ENCODE results near the gene C2orf78.

C2orf78 gene

GRCh38 chr2:73822276-73822675 lies 38.3 kb downstream of the C2orf78 start:
- no peaks in the 10 kb centered on the region for H3K9me3 Mint-ChIP-seq
- no peak for DNase-seq
- H3K27ac Mint-ChIP-seq: no peak overlapping the region
- H3K27me3 Mint-ChIP-seq: peaks cover 2% of the 10 kb centered on the region
- H3K4me1 Mint-ChIP-seq: peaks cover 27% of the 10 kb centered on the region
- no peak overlapping the region for H3K4me3 Mint-ChIP-seq
- ATAC-seq: peak; percentile 44
- no peaks in the 10 kb centered on the region for H3K36me3 Mint-ChIP-seq (ENCODE audit: low read depth)

- Mint-ChIP-seq H3K9me3 (no peaks in the 10 kb centered on the region), H3K27ac (no peak overlapping the region)
Observed at GRCh38 chr2:73822991-73823390, 39.0 kb downstream of the C2orf78 start.

GRCh38 chr2:73823416-73823815 lies 39.4 kb downstream of the C2orf78 start:
- no peak overlapping the region for H3K4me3 Mint-ChIP-seq
- DNase-seq: no peak
- H3K9me3 Mint-ChIP-seq: no peaks in the 10 kb centered on the region
- peaks cover 2% of the 10 kb centered on the region for H3K27me3 Mint-ChIP-seq
- ATAC-seq: no peak
- no peak overlapping the region for H3K27ac Mint-ChIP-seq
- peaks cover 33% of the 10 kb centered on the region for H3K4me1 Mint-ChIP-seq
- no peaks in the 10 kb centered on the region for H3K36me3 Mint-ChIP-seq (ENCODE audit: low read depth)

More at GRCh38 chr2:73822991-73823390, 39.0 kb downstream of the C2orf78 start:
- no peaks in the 10 kb centered on the region for H3K36me3 Mint-ChIP-seq (ENCODE audit: low read depth)
- H3K4me1 Mint-ChIP-seq: peaks cover 33% of the 10 kb centered on the region
- no peak overlapping the region for H3K4me3 Mint-ChIP-seq
- peaks cover 2% of the 10 kb centered on the region for H3K27me3 Mint-ChIP-seq
- DNase-seq: no peak
- no peak for ATAC-seq

DNA sequence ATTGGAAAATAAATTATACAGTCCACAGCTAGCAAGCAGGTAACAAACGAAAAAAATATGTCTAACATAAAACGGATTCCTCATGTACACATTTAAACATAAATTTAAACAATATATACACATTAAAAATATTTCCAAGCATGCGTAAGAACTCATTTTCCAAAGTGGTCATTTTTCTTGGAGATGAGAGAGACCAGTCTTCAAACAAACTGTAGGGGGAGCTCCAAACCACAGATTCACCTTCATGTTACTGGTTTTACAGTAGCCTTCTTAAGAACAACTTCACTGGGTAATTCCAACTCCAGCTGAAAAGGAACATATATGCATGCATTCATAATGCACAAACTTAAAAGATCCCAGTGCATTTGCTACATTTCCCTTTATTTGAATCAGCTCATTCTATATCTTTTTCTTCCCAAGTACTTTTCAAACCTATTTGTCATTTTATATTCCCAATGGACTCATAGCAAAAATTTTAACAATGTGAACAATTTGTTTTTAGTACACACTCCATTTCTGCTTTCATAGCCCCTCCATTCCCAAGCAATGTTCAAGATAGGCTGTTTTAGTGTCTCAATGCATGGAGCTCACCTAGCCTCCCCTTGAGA lies 40.0 kb downstream of the C2orf78 start:
- no peak overlapping the region for H3K27ac Mint-ChIP-seq
- peaks cover 36% of the 10 kb centered on the region for H3K4me1 Mint-ChIP-seq
- DNase-seq (no peak), ATAC-seq (no peak)
- H3K4me3 Mint-ChIP-seq: no peak overlapping the region
- H3K9me3 Mint-ChIP-seq: no peaks in the 10 kb centered on the region
- peaks cover under 1% of the 10 kb centered on the region for H3K27me3 Mint-ChIP-seq
- H3K36me3 Mint-ChIP-seq (ENCODE audit: low read depth): no peaks in the 10 kb centered on the region

DNA sequence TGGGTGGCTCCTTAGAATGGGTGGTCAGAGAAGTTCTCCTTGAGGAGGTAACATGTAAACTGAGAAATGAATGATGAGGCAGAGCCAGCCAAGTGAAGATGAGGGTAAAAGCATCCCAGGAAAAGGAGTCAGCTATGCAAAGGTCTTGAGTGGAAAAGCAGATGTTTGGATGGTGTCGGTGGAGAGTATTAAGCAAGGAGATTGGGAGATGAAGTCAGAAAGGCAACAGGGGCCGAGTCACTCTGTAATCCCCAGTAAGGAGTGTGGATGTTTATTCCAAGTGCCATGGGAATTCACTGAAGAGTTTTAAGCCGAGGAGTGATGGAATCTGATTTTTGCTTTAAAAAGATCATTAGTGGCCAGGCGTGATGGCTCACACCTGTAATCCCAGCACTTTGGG lies 41.4 kb downstream of the C2orf78 start:
- no peak for ATAC-seq
- Mint-ChIP-seq H3K4me1 (peaks cover 48% of the 10 kb centered on the region), H3K27ac (no peak overlapping the region), H3K4me3 (no peak overlapping the region), H3K27me3 (no peaks in the 10 kb centered on the region), H3K9me3 (no peaks in the 10 kb centered on the region), H3K36me3 (ENCODE audit: low read depth) (peaks cover 5% of the 10 kb centered on the region)
- DNase-seq: no peak

DNA sequence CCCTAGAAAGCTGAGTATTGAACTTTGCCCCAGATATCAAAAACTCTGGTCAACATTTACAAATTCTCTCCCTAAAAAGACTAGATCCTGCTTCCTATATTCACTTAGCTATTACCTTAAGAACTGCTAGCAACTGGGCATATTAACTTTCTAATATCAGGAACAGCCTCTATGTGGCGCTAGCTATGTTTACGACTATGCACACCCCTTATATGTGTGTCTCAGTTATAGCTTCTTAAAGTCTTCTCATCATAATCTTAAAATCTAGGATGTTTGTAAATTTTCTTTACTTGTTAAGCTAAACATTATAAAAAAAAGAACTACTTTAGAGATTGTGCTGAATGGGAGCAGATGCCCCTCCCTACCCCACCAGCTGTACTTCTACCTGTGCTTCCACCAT lies 43.0 kb downstream of the C2orf78 start:
- no peaks in the 10 kb centered on the region for H3K27me3 Mint-ChIP-seq
- peaks cover 47% of the 10 kb centered on the region for H3K4me1 Mint-ChIP-seq
- DNase-seq (no peak), ATAC-seq (no peak)
- peaks cover 7% of the 10 kb centered on the region for H3K36me3 Mint-ChIP-seq (ENCODE audit: low read depth)
- H3K4me3 Mint-ChIP-seq: no peak overlapping the region
- no peak overlapping the region for H3K27ac Mint-ChIP-seq
- H3K9me3 Mint-ChIP-seq: no peaks in the 10 kb centered on the region

GRCh38 chr2:73827660-73828388 lies 43.8 kb downstream of the C2orf78 start:
- Mint-ChIP-seq H3K4me1 (peaks cover 47% of the 10 kb centered on the region), H3K9me3 (peaks cover 4% of the 10 kb centered on the region), H3K27ac (no peak overlapping the region), H3K4me3 (peak overlapping the region; percentile 91), H3K27me3 (no peaks in the 10 kb centered on the region), H3K36me3 (ENCODE audit: low read depth) (peaks cover 15% of the 10 kb centered on the region)
- DNase-seq (no peak), ATAC-seq (no peak)

DNA sequence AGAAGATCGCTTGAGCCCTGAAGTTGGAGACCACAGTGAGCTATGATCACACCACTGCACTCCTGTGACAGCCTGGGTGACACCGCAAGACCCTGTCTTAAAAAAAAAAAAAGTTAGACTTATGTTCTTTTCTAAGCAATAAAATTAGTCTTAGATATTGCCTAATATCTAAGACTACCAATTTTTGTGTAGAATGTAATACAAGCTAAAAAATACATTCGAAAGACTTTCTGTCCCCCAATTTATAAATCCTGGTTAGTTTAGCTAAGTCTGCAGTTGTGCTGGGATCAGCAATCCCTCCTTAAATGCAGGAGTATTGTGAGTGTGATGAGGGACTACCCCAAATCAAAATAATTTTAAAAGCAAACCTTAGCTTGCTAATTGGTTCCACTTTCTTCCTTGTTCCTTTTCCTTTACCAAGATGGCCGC lies 44.4 kb downstream of the C2orf78 start:
- H3K4me1 Mint-ChIP-seq: peaks cover 48% of the 10 kb centered on the region
- H3K36me3 Mint-ChIP-seq (ENCODE audit: low read depth): peaks cover 20% of the 10 kb centered on the region
- H3K27ac Mint-ChIP-seq: peak overlapping the region; percentile 97
- no peak for DNase-seq
- no peaks in the 10 kb centered on the region for H3K27me3 Mint-ChIP-seq
- peak overlapping the region; percentile 91 for H3K4me3 Mint-ChIP-seq
- ATAC-seq: no peak
- peaks cover 4% of the 10 kb centered on the region for H3K9me3 Mint-ChIP-seq

GRCh38 chr2:73828818-73829570 lies 45.0 kb downstream of the C2orf78 start, which contains the start of gene STAMBP:
STAMBP (plus strand) TSS chr2:73828961; CDS start chr2:73830857, 1,896 bp downstream.
- H3K4me1 Mint-ChIP-seq: peaks cover 49% of the 10 kb centered on the region
- peaks cover 24% of the 10 kb centered on the region for H3K36me3 Mint-ChIP-seq (ENCODE audit: low read depth)
- peak within 1 kb of the TSS; percentile 97 for H3K27ac Mint-ChIP-seq
- peak; percentile 63 for ATAC-seq
- H3K4me3 Mint-ChIP-seq: peak within 1 kb of the TSS; percentile 91
- H3K27me3 Mint-ChIP-seq: no peaks in the 10 kb centered on the region
- DNase-seq: peak; percentile 91
- peaks cover 4% of the 10 kb centered on the region for H3K9me3 Mint-ChIP-seq

DNA sequence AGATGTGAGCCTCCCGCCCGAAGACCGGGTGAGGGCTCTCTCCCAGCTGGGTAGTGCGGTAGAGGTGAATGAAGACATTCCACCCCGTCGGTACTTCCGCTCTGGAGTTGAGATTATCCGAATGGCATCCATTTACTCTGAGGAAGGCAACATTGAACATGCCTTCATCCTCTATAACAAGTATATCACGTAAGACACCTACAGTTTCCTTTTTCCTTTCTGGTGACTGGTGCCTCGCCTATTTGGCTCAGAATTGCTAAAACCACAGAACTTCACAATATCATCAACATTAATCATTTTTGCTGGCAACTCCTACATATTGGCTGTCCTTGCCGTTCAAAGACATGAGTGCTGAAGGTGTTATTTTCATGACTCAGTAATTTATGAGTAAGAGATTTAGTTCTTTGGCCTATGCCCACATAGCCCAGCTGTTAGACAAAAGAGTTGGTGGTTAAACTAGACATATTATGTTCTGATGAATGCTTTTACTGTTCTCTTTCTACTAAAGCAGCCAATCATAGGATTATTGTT lies 47.0 kb downstream of the C2orf78 start:
- DNase-seq (no peak), ATAC-seq (peak; percentile 88)
- peaks cover 4% of the 10 kb centered on the region for H3K9me3 Mint-ChIP-seq
- H3K27me3 Mint-ChIP-seq: no peaks in the 10 kb centered on the region
- H3K4me1 Mint-ChIP-seq: peaks cover 52% of the 10 kb centered on the region
- H3K4me3 Mint-ChIP-seq: peak overlapping the region; percentile 91
- peaks cover 34% of the 10 kb centered on the region for H3K36me3 Mint-ChIP-seq (ENCODE audit: low read depth)
- H3K27ac Mint-ChIP-seq: peak overlapping the region; percentile 97

DNA sequence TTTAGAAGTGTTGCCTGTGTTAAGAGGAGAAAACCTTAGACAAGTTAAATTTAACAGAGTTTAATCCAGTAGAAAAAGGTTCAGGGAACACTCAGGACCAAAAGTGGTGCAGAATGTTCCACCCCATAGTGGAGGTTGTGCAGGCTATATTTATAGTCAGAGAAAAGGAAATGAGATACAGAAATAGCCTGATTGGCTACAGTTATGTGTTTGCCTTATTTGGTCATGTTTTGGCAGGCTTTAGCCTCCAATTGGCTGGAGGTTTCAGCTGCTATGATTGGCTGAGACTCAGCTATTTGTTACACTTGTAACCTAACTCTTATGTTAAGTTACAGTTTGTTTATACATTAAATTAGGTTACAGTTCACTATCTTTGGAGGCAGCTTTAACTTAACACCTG lies 48.9 kb downstream of the C2orf78 start:
- H3K27ac Mint-ChIP-seq: peak overlapping the region; percentile 71
- H3K4me1 Mint-ChIP-seq: peaks cover 49% of the 10 kb centered on the region
- no peak for DNase-seq
- peaks cover 38% of the 10 kb centered on the region for H3K36me3 Mint-ChIP-seq (ENCODE audit: low read depth)
- H3K4me3 Mint-ChIP-seq: peak overlapping the region; percentile 6
- H3K9me3 Mint-ChIP-seq: peaks cover 4% of the 10 kb centered on the region
- H3K27me3 Mint-ChIP-seq: no peaks in the 10 kb centered on the region
- ATAC-seq: no peak

DNA sequence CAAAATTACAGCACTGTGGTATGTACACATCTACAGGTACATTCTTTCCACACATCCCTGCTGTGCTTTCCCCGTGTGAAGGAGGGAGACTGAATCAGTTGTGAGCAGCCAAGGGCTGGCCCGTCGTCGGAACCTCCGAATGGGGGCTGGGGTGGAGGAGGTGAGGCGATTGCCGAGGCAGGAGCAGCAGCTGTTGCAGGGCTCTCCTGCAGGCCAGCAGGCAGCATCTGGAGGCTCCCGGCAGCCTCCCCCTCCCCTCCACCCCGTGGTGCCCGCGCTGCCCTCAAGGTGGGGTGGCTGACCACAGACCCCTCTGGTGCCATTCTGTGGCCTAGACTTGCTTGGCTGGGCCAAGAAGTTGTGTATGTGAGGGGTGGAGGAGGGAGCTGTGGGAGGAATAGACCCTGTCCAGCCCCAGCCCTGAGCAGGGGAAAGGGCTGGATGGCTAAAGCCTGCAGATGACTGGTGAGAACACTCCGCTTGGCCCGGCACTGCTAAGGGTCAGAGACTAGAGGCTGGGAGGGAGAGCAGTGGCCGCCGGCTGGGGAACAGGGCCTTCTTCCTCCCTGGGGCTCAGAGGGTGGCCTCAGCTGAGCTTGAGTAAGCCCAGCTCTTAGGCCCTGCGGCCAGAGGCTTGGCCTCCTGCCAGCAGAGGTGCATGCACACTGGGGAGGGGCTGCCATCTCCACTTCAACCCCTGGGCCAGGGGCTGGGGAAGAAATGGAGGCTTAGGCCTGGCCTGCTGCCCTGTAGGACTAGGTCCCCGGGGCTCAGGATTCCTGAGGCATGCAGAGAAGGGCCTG lies 52.4 kb downstream of the C2orf78 start:
- no peak for ATAC-seq
- H3K4me3 Mint-ChIP-seq: no peak overlapping the region
- no peak for DNase-seq
- H3K27ac Mint-ChIP-seq: no peak overlapping the region
- H3K36me3 Mint-ChIP-seq (ENCODE audit: low read depth): peaks cover 42% of the 10 kb centered on the region
- H3K27me3 Mint-ChIP-seq: no peaks in the 10 kb centered on the region
- peaks cover 29% of the 10 kb centered on the region for H3K4me1 Mint-ChIP-seq
- peaks cover 4% of the 10 kb centered on the region for H3K9me3 Mint-ChIP-seq

GRCh38 chr2:73837847-73838585 lies 54.0 kb downstream of the C2orf78 start:
- Mint-ChIP-seq H3K4me1 (peaks cover 22% of the 10 kb centered on the region), H3K27me3 (no peaks in the 10 kb centered on the region), H3K9me3 (no peaks in the 10 kb centered on the region), H3K36me3 (ENCODE audit: low read depth) (peaks cover 32% of the 10 kb centered on the region), H3K4me3 (no peak overlapping the region), H3K27ac (peak overlapping the region; percentile 1)
- no peak for DNase-seq
- no peak for ATAC-seq
